CD4-positive, alpha-beta T cell treated with Interleukin-4 for 4 hours (primary cell): ENCODE measurements around the gene CEP131.
"Not testable (repeated sequence)": the region's sequence is repeated elsewhere in the genome, so short reads cannot be mapped to it uniquely, and the experiment has no call there.

Source experiments
- DNase-seq: peaks from one replicate; pipeline ENCODE4 v3.0.0-alpha.2; 2020

CEP131 gene

DNA sequence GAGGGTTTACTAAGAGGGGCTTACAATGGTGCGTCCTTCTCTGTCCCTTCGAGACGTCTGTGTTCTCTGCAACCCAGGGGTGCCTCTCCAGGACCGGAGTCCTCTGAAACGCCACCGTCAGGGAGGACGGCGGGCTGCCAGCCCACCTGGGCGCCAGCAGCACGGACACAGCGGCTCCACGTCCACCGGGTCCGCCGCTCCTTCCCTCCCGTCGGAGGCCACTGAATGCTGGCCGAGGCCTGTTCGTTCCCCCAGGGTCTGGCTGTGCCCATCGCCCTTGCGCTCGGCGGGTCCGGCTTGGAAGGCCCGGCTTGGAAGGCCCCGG, 15.7 kb upstream of the CEP131 start:
- no peak for DNase-seq

DNA sequence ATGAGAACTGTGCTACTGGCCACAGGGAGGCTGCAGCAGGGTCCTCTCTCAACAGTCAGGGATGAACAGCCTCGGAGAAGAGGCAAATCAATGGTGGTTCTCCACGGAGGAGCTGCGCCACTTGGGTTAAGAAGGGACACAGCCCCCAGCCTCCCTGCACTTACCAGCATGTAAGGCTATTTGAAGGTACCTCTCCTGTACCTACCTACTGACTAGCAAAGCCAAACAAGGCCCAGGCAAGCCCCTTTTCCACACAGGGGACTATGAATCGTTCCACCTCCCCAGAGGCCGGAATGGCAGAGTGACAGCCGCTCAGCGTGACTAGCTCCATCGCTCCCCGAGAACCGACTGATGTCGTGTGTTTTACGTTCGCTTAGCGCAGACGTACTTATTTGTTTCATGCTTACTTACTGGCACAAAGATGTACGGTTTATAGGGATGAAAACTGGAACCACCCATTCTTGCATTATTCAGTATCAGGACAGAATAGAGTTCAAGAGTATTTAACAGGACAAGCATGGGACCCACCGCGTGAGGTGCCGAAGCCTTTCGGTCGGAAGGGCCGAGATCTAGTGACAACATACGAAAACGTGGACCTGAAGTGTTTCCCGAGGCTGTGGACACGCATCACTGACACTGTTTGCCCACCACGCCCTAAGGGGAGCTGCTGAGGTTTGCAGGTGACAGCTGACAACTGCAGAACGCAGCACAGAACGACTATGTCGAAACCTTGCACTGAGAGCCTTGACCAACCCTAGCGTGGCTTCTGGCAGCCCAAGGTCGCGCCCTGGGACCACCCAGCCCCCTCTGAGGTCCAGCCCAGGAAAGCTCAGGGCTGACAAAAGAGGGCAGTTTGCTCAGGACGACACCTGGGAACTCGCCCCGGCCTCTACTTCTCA, 15.1 kb upstream of the CEP131 start:
- DNase-seq = no peak

DNA sequence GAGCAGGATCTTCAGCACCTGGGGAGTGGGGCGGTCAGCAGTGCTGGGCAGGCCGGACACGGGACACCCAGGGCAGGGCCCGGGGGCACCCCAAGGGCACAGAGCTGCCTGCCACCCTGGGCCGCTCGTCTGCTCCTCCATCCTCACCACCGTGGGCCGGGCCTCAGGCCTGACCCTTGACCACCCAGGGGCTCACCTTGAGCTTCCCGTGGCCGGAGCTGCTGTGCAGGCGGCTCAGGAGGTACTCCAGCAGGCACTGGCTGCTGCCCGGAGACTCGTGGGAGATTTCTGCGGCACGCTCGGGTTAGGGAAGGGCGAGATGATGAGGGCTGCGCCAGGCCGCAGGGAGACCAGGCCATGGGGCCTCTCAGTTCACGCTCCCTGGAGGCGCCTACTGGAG, 14.0 kb upstream of the CEP131 start:
- DNase-seq = no peak

DNA sequence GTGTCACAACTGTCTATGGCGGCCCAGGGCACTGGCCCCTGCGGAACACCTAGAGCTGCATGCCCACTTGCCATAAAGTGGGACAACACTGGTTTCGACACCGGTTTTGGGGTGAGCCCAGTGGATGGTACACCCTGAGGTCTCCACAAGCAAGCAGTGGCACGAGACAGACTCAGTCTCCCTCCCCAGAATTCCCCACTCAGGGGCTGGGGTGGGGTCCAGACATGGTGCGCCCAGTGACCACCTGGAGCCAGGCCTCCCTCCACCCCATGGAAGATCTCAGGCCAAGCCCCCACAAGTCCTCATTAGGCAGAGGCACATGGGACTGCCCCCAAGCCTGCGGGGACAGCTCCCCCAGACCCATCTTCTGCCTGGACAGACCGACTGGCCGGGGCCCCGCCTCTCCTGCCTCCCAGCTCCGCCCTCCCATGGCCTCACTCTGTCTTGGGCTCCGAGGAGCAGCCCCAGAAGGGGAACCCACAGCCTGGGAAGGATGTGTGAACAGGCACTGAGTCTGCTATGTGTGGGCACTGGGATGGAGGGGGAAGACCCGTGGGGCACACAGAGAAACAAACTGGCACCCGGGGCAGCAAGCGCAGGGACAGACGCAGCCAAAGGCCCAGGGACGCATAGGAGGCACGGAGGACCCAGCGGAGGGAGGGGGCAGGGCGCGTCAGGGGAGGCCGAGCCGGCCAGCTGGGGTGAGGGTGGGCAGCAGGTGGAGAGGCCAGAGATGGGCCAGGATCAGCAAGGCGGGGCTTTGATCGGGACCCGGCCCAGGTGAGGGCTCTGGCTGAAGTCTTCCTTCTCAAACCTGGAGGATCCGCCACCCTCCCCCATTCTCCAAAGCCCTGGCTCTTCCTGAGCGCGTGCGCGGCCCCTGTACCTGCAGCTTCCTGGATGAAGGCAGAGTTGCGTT, 13.3 kb upstream of the CEP131 start:
- DNase-seq = no peak

DNA sequence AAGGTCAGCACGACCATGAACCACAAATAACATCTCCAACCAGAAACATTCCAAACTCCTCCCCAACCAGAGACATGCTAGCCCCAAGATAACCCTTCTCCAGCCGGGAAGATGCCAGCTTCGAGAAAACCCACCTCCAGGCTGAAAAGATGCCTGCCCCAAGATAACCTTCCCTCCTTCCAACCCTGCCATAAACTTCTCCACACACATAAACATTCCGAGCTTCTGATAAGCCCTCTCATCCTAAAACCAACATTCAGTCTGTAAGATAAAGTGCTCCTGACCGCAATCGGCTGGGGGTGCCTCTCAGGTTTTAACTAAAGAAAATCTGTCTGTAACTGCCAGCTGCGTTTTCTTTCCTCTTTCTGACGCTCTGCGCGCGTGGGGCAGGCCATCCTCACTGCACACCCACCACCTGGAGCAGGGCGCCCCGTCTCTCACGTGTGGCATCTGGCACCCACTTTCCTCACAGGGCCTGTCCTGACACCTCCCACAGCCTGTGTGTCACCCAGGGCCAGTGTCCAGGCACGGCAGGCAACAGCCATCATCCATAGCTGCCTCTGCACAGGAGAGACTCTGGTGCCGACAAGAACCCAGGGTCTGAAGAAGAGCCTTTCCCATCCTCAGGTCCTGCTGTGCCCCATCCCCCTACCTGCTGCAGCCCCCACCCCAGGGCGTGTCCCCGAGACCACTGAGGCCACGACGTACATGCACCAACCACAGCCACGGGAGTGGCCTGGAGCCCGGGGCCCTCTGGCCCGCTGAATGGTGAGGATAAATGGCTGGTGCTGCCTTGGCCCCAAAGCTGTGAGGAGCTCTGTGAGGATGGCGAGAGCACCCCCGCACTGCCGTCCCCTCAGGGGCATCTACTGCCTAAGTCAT, 12.4 kb upstream of the CEP131 start:
- no peak for DNase-seq

DNA sequence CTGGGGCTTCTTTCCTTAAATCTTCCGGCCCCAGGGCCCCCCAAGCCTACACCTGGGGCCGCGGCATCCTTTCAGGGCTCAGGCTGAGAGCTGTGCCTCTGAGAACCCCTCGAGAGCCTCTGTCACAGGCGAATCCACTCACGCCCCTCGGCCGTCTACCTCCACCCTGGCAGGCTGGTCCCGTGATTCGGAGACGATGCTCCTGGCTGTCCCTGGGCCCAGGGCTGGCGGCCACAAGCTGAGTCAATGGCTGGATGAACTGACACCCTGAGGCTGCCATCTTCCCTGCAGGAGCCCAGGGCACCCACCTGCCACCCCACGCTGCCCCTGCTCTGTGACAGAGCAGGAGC, 11.7 kb upstream of the CEP131 start:
- DNase-seq = no peak

DNA sequence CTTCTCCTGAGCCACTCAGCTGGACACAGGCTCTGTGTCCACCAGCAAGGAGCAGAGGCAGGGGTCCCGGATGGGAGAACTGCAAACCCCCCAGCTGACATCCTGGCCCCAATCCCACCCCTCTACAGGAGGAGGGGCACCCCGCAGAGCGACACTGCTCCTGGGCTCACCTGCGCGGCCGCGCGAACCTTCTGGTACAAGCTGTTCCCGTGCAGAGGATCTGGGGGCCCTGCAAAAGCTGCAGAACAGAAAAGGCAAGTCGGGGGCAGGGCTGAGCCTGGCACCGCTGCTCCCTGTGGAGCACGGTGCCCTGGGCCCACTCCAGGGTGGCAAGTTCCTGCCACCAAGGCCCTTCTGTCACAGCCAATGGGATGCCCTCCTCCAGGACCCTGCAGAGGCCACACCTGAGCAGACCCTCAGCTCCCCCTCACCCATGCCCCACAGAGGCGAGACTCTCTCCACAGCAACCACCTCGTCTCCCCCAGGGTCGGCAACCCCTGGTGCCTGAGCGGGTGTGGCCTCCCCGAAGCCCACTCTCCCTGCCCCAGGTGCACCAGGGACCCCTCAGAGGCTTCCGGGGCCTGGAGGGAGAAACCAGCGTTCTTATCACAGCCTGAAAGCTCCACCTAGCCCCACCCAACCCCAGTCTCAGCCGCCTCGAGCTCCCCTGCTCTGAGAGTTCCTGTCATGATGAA, 11.2 kb upstream of the CEP131 start:
- no peak for DNase-seq

DNA sequence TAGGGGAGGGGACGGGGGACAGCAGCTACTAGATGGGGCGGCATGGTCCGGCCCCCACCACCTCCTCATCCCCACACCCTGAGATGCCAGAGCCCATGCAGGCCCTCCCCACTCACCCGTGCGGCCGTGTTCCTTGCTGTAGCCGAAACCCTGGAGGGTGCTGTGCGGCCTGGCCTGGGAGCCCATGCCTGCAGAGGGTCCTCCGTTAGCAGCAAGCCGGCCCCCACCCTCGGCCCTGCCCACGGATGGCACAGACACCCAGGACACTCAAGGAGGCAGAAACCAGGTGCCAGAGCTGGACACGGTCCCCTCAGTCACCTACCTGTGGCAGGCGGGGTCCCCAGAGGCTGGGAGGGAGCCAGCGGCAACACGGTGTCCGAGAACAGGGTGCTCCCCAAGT, 10.6 kb upstream of the CEP131 start:
- no peak for DNase-seq

DNA sequence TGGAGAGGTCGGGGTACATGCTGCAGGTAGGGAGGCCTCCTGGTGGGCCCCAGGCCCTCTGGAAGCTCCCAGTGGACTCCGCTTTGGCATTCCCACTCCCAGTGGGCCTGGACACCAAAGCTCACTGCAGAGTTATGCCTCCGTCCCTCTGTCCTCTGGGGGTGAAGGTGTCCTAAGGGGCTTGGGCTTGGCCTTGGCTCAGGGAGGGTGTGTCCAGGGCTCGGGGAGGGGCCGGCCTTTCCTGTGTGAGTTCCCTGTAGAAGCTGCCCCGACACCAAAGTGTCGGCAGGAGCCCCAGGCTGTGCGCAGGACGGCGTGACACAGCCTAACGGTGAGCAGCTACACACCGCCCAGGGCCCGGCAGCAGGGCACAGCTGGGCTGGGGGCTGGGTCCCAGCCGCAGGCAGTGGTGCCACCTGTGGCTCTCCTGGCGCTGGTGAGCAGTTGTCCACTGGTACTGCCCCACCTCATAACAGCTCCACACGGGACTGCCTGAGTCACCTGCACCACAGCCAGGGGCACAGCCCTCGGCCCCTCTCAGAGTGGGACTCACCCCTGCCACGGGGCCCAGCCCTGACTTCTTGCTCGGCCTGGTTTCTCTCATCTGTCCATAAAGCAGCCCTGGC, 10.0 kb upstream of the CEP131 start:
- DNase-seq = no peak

DNA sequence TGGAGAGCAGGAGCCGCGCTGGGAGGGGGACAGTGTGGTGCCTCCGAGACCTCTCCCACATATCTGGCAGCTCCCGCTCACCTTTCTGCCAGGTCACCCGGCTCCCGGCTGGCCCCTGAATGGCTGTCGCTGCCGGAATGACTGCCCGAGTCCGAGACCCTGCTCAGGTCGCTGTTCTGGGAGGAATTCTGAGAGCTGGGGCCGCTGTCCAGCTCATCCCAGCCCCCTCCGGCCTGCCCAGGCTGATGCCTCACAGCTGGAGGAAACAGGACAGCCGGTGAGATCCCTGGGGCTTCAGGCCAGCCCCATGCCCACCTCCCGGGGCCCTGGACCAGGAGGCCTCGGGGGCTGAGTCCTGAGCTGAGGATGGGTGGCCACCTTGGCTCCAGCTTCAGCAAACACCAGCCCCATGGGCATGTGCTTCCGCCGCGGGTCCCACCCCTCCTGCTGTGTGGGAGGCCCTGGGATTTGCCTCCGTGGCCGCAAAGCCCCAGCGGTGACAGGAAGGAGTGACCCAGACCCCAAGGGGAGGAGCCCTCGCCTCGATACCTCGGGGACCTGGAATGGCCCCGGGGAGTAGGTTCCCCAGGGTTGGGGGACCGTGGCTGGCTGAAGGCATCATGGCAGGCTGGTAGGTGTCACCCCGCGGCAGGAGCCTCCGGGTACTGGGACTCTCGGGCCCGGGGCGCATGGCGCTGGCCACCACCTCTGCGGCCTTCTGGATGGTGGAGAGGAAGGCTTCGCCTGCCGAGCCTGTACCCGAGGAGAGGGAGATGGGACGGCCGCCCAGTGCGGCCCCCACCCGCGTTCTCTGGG, 9.2 kb upstream of the CEP131 start:
- no peak for DNase-seq

DNA sequence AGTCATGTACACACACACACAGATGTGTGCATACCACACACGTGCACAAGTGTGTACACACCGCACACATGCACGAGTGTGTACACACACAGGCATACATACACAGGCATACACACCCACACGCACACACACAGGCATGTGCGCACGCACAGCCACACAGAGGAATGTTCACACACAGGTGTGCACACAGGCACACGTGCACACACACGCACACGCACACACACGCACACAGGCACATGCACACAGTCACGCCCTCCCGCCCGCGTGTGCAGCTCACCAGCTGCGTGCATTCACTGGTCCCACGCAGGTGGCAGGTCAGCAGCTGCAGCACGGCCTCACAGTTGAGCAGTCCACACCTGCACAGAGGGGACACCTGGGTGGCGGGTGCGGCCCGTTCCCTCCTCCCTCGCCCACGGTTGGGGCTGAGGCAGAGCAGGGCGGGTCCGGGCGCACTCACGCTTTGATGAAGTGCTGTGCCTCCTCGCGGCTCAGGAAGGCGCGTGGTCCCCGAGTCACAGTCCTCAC, 8.4 kb upstream of the CEP131 start:
- DNase-seq = no peak

DNA sequence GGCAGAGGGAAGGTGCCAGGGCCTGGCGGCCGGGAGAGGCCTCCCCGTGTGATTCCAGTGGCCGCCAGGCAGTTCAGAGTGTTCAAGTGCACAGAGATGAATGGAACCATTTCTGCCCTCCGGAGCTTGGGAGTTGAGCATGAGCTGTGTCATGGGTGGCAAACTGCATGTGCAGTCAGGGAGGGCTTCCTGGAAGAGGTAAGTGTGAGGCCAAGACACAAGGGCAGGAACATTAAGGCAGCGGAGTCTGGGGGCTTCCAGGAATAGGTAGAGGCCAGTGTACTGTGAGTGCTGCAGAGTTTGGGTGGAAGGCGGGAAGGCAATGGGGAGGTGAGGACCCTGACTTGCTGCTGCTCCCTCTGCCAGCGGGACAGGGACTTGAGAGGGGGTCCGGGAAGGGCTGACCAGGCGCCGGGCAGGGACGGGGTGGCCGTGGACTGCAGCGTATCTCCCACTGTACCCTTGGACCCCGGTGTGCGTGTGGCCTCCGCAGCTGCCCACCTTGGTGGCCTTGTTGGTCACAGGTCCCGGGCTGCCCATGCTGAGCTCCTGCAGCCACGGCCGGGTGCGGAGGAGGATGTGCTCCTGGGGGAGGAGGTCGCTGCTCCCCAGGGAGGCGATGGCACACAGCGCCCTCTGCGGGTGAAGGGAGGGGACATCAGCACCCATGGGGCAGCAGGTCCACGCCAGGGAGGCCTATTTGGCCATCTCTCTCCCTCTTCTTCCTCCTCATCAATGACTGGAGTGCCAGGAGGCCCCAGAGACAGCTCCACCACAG, 7.5 kb upstream of the CEP131 start:
- DNase-seq = no peak

DNA sequence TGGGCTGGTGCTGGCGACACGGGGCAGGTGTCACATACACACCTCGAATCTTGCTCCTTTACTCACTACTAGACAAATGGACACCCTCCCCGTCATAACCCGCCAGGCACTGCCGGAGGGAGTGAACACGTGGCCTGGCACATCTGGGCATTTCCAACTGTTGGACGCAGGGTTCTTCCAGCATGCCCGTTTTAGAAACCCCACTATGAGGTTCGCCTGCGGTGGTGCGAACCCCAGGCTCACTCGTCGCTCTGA, 6.8 kb upstream of the CEP131 start:
- DNase-seq = no peak

DNA sequence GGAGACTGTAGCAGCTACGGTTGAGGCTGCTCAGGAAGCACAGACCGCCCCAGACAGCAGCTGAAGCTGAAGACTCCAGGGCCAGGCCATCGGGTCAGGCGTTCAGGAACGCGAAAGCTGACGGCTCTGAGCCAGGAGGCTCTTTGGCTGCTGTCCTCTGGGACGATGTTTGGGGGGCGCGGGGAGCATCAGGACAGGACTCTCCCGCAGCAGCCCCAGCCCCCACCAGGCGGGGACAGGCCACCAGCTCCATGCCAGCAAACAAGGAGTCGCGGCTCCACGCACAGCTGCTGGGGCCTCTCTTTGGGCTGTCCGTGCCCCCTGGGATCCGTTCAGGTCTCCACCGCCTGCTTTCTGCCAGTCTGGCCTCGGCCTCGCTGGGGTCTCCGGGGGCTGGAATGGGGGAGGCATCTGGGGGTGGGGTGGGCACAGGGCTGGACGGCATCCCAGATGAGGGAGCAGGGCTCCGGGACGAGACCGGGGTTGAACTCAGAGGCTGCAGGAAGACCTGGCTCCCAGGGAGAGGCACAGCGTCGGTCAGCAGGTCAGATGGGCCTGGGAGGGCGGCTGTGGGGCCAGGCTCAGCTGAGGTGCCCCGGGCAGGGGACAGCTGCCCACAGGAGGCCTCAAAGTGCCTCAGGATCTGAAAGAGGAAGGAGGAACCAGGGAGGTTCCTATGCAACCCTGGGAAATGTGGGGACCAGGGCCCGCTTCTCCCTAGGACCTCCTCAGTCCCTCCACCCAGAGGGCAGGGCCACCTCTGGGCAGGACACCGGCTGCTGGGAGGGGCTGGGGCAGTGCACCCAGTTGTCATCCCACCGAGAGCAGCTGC, 6.3 kb upstream of the CEP131 start:
- DNase-seq = no peak

DNA sequence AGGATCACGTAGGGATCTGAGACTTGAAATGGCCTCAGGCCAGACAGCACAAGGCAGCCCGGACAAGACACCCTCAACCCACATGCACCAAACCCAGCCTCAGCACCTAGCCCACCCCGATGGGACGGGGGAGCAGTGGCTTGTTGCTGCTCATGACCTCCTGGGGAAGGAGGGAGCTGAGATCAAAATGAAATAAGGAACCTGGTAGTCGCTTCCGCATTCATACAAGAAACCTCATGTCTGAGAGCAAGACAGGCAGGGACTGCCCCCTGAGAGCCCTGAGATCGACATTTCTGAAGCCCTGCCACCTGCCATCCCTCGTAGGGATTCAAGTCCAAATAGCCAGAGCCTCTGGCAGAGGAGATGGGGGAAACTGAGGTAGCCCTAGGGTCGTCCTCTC, 5.7 kb upstream of the CEP131 start:
- DNase-seq = no peak

DNA sequence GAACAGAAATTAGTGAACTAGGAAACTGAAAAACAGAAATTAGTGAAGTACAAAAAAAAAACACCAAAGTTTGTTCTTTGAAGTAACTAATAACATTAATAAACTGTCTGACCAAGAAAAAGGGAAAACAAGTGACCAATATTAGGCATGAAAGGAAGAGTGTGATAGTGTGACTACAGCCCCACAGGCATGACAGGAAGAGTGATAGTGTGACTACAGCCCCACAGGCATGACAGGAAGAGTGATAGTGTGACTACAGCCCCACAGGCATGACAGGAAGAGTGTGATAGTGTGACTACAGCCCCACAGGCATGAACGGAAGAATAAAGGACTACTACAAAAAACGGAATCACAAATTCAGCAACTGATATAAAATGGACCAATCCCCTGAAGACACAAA, 4.9 kb upstream of the CEP131 start:
- not testable (repeated sequence) for DNase-seq

DNA sequence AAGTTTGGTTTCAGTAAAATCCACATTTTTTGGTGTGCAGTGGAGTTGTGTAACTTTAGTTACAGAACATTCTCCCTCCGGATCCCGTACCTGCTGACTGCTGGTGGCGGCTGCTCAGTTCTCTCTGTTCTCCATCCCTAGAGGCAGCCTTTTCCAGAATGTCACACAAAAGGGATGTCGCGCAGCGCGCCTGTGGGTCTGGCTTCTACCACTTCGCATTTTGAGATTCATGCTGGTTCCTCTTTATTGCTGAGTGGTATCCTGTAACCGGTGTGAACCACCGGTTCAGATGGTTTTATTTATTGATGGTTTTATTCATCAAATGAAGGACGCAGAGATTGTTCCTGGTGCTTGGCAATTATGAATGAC, 981 bp upstream of the CEP131 start:
- DNase-seq = no peak

DNA sequence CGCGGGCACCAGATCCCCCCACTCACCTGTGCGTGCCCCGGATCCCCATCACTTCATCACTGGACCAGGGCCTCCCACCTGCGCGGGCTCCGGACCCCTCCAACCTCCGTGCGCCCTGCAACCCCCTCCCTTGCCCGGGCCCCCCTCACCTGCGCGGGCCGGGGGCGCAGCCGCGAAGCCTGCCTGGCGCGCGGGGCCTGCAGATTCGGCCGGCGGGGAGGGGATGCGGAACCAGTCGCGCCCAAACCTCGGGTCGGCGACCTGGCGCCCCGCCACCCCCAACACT, 202 bp downstream of the CEP131 start:
- no peak for DNase-seq

DNA sequence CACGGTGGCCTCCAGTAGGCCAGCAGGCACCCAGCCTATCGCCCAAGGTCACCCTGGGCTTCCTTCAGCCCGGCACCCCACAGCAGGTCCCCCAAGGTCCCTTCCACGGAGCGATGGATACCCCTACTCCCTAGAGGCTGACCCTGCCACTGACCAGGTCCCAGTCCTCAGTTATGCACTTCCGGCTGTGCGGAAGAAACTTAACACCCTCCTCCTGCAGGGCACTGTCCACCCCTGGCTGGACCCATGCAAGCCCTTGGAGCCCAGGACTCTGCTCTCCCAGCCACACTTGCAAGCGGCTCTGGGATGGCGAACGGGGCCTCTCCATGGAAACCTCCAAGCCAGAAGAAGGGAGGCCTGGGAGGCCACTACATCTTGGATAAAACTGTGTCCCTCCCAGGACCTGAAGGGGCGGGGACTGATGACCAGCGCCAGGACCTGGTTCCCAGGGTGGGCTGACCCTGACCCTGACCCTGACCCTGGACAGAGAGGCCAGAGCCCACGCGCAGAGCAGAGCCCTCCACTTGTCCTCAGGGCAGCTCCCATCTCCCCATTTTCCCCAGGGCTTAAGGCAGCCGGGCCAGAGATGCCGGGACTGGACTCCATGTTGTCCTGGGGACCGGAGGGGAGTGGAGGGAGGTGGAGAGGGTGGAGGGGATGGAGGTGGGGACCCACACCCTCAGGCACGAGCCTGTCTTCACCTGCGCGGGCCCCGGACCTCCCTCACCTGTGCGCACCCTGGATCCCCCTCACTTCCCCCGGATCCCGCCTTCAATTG, 734 bp downstream of the CEP131 start:
- no peak for DNase-seq
